IMR-90 (cell line): Measurements from ENCODE around the gene HECW1. TPM values are rescaled to one million over a fixed set of nuclear protein-coding genes. Genes with fewer than 3 reads are reported as not detected.

Source experiments
- ATAC-seq: fragments of 200-7000 bp; cut with Tn5 transposase; 2 replicates; pipeline ENCODE4 v1.9.1; 2020; ENCODE audit warnings: low read depth, mild to moderate bottlenecking, moderate library complexity
- BruUV-seq: library from RNA; stranded (reverse); fragments of 400-500 nt; replicated peaks from 2 replicates; lab custom pipeline; 2021; lab: Mats Ljungman, UMichigan
- CTCF ChIA-PET: fragments of 300-600 bp; formaldehyde crosslinking; extraction: SDS; loops from one replicate; lab custom pipeline; 2021; ENCODE audit warnings: antibody characterized with exemption; lab: Yijun Ruan, JAX
- POLR2A ChIA-PET: fragments of 300-600 bp; sonication (Branson Sonifier 250); formaldehyde crosslinking; loops from one replicate; lab custom pipeline; 2022; ENCODE audit warnings: antibody characterized with exemption; ENCODE audit not compliant: unreplicated experiment; lab: Charles Lee
- DNase-seq: peaks from one replicate; pipeline ENCODE4 v3.0.0; 2013
- H2AFZ ChIP-seq: replicated peaks from 2 replicates; pipeline ENCODE3; 2013; ENCODE audit warnings: low read length, mild to moderate bottlenecking; ENCODE audit not compliant: poor library complexity
- H2AK5ac ChIP-seq: 2 replicates; pipeline ENCODE4 v1.6.1; 2013; ENCODE audit warnings: low read depth, low read length, inconsistent platforms
- H2AK9ac ChIP-seq: replicated peaks from 2 replicates; pipeline ENCODE3; 2013; ENCODE audit warnings: mild to moderate bottlenecking, low read depth, low read length, moderate library complexity; ENCODE audit not compliant: poor library complexity
- H2BK120ac ChIP-seq: 2 replicates; pipeline ENCODE4 v1.6.1; 2013; ENCODE audit warnings: low read depth, low read length, inconsistent platforms
- H2BK15ac ChIP-seq: 3 replicates; pipeline ENCODE4 v1.6.1; 2013; ENCODE audit warnings: low read depth, low read length, inconsistent platforms
- H2BK20ac ChIP-seq: 2 replicates; pipeline ENCODE4 v1.6.1; 2013; ENCODE audit warnings: low read depth, mild to moderate bottlenecking, inconsistent platforms, low read length, moderate library complexity
- H2BK5ac ChIP-seq: 2 replicates; pipeline ENCODE4 v1.6.1; 2013; ENCODE audit warnings: mild to moderate bottlenecking, low read depth, low read length, inconsistent platforms; ENCODE audit not compliant: poor library complexity, severe bottlenecking
- H3K14ac ChIP-seq: replicated peaks from 2 replicates; pipeline ENCODE4 v1.6.1; 2013; ENCODE audit warnings: low read depth, low read length, inconsistent platforms
- H3K18ac ChIP-seq: 2 replicates; pipeline ENCODE4 v1.6.1; 2013; ENCODE audit warnings: low read depth, low read length, control low read depth
- H3K23ac ChIP-seq: 2 replicates; pipeline ENCODE4 v1.6.1; 2013; ENCODE audit warnings: low read depth, low read length, inconsistent platforms
- H3K27ac ChIP-seq: 2 replicates; pipeline ENCODE4 v1.5.1; 2013; ENCODE audit warnings: mild to moderate bottlenecking, control low read depth, low read length; ENCODE audit not compliant: insufficient read depth
- H3K27me3 ChIP-seq: 2 replicates; pipeline ENCODE4 v1.6.1; 2013; ENCODE audit warnings: low read length; ENCODE audit not compliant: control insufficient read depth, insufficient read depth
- H3K36me3 ChIP-seq: 2 replicates; pipeline ENCODE4 v1.6.1; 2013; ENCODE audit warnings: low read length, mixed read lengths; ENCODE audit not compliant: control insufficient read depth, insufficient read depth
- H3K4ac ChIP-seq: 2 replicates; pipeline ENCODE4 v1.6.1; 2013; ENCODE audit warnings: low read depth, low read length, inconsistent platforms
- H3K4me1 ChIP-seq: 2 replicates; pipeline ENCODE4 v1.6.1; 2013; ENCODE audit warnings: low read length, mixed read lengths; ENCODE audit not compliant: control insufficient read depth, insufficient read depth
- H3K4me2 ChIP-seq: 2 replicates; pipeline ENCODE4 v1.6.1; 2013; ENCODE audit warnings: low read depth, mild to moderate bottlenecking, control low read depth, low read length, moderate library complexity
- H3K4me3 ChIP-seq: 2 replicates; pipeline ENCODE4 v1.5.1; 2013; ENCODE audit warnings: low read depth, mild to moderate bottlenecking, control low read depth, low read length, moderate library complexity; ENCODE audit not compliant: insufficient read depth
- H3K56ac ChIP-seq: 2 replicates; pipeline ENCODE4 v1.6.1; 2013; ENCODE audit warnings: low read length, inconsistent platforms; ENCODE audit not compliant: insufficient read depth; ENCODE audit errors: extremely low read depth
- H3K79me1 ChIP-seq, 2 experiments: 2 replicates each; pipeline ENCODE4 v1.6.1; 2013; ENCODE audit warnings: low read length in 2 of 2, inconsistent platforms in 1 of 2, low read depth in 1 of 2
- H3K9ac ChIP-seq: 2 replicates; pipeline ENCODE4 v1.6.1; 2013; ENCODE audit warnings: low read depth, low read length, control low read depth
- H3K9me1 ChIP-seq: 2 replicates; pipeline ENCODE4 v1.6.1; 2013; ENCODE audit warnings: low read length, inconsistent platforms; ENCODE audit not compliant: insufficient read depth
- H3K9me3 ChIP-seq: 2 replicates; pipeline ENCODE4 v1.6.1; 2013; ENCODE audit warnings: low read length; ENCODE audit not compliant: control insufficient read depth, insufficient read depth
- H4K20me1 ChIP-seq: 2 replicates; pipeline ENCODE4 v1.6.1; 2013; ENCODE audit warnings: low read length, inconsistent platforms; ENCODE audit not compliant: insufficient read depth
- H4K5ac ChIP-seq: 2 replicates; pipeline ENCODE4 v1.6.1; 2013; ENCODE audit warnings: mild to moderate bottlenecking, low read depth, low read length, control low read depth
- H4K8ac ChIP-seq, 2 experiments: 2 replicates each; pipeline ENCODE4 v1.6.1; 2013; ENCODE audit warnings: low read depth in 2 of 2, low read length in 2 of 2, control low read depth in 1 of 2, inconsistent platforms in 1 of 2
- H4K91ac ChIP-seq: 2 replicates; pipeline ENCODE4 v1.6.1; 2013; ENCODE audit warnings: low read depth, low read length, inconsistent platforms; ENCODE audit not compliant: insufficient read depth
- CEBPB ChIP-seq: IDR thresholded peaks from 2 replicates; pipeline ENCODE4 v1.6.1; 2012; ENCODE audit warnings: low read depth, low read length, improper control_type of control experiment
- CHD1 ChIP-seq: IDR thresholded peaks from 2 replicates; pipeline ENCODE4 v1.6.1; 2012; ENCODE audit warnings: low read depth, low read length, improper control_type of control experiment
- CTCF ChIP-seq: conservative IDR thresholded peaks from 2 replicates; pipeline ENCODE4 v1.5.1; 2012; ENCODE audit warnings: mild to moderate bottlenecking, low read depth, low read length, improper control_type of control experiment
- ELK1 ChIP-seq: fragments of 150-350 bp; IDR thresholded peaks from 2 replicates; pipeline ENCODE4 v1.6.1; 2016; ENCODE audit warnings: low read depth, mild to moderate bottlenecking, low read length, moderate library complexity, borderline replicate concordance
- FOS ChIP-seq: fragments of 150-350 bp; IDR thresholded peaks from 2 replicates; pipeline ENCODE4 v1.6.1; 2016; ENCODE audit warnings: low read depth, low read length
- MAFK ChIP-seq: IDR thresholded peaks from 2 replicates; pipeline ENCODE4 v1.6.1; 2012; ENCODE audit warnings: low read depth, low read length, improper control_type of control experiment
- MAZ ChIP-seq: IDR thresholded peaks from 2 replicates; pipeline ENCODE4 v1.6.1; 2012; ENCODE audit warnings: low read depth, mild to moderate bottlenecking, low read length, improper control_type of control experiment, moderate library complexity, borderline replicate concordance
- RAD21 ChIP-seq: IDR thresholded peaks from 2 replicates; pipeline ENCODE4 v1.6.1; 2012; ENCODE audit warnings: low read length, improper control_type of control experiment
- RCOR1 ChIP-seq: IDR thresholded peaks from 2 replicates; pipeline ENCODE4 v1.6.1; 2012; ENCODE audit warnings: mild to moderate bottlenecking, low read length, improper control_type of control experiment; ENCODE audit not compliant: insufficient replicate concordance
- SMC3 ChIP-seq: fragments of 150-350 bp; IDR thresholded peaks from 2 replicates; pipeline ENCODE4 v1.6.1; 2016; ENCODE audit warnings: low read depth, mild to moderate bottlenecking, antibody characterized with exemption, low read length, moderate library complexity
- USF2 ChIP-seq: fragments of 150-350 bp; IDR thresholded peaks from 2 replicates; pipeline ENCODE4 v1.6.1; 2017; ENCODE audit warnings: mild to moderate bottlenecking, antibody characterized with exemption, low read length, low read depth
- WGBS, 2 experiments: methylation state at CpG; one replicate each; pipeline versions ENCODE4 v1.1.5 to v1.1.7; 2013; ENCODE audit warnings: missing lambda C conversion rate in 2 of 2; ENCODE audit not compliant: insufficient read length in 1 of 2; ENCODE audit errors: extremely low coverage in 2 of 2; 5-methylcytosine and 5-hydroxymethylcytosine counted together
- dilution Hi-C: fragments of 300-500 bp; cut with HindIII; formaldehyde crosslinking; loops from one replicate; pipeline ENCODE4 v1.14.3; 2018; ENCODE audit warnings: low sequenced_read_pairs; ENCODE audit not compliant: unreplicated experiment
- in situ Hi-C: fragments of 300-500 bp; cut with MboI; formaldehyde crosslinking; loops from 3 replicates; pipeline ENCODE4 v1.14.3; 2019; ENCODE audit warnings: low sequenced_read_pairs, inconsistent platforms, mixed read lengths
- intact Hi-C: fragments of 100-400 bp; cut with micrococcal nuclease; formaldehyde crosslinking; loops from 2 replicates; pipeline ENCODE4 v1.10.0; 2022
- polyA plus RNA-seq, 3 experiments: library from polyadenylated mRNA; depleted of rRNA; stranded (reverse); fragments of >200 nt; gene quantifications; 2 replicates each; pipeline ENCODE4 v1.2.3, GENCODE V29; 2012; ENCODE audit warnings: low replicate concordance in 1 of 3
- total RNA-seq: library from RNA; depleted of rRNA; stranded (reverse); fragments of >200 nt; gene quantifications from 2 replicates; pipeline ENCODE4 v1.2.3, GENCODE V29; 2012

The HECW1 gene
- total and polyA plus RNA-seq, 2 of the 4 experiments (the other 2 are of a cell fraction) = 0.56 to 1.3 TPM

- Histone ChIP-seq H3K9ac (no peak overlapping the region), H4K20me1 (no peaks in the 10 kb centered on the region), H3K27ac (no peak overlapping the region), H3K4me1 (no peaks in the 10 kb centered on the region), H2AFZ (no peak overlapping the region), H2BK5ac (no peak overlapping the region), H3K27me3 (peaks cover 1% of the 10 kb centered on the region; the same call in 1 of the 2 replicates), H3K36me3 (no peaks in the 10 kb centered on the region), H4K5ac (no peak overlapping the region), H3K14ac (no peak overlapping the region), H3K9me1 (no peaks in the 10 kb centered on the region; the same call in 1 of the 2 replicates), H3K79me1 (no peaks in the 10 kb centered on the region), H4K8ac (no peak overlapping the region), H3K4me2 (no peak overlapping the region), H4K91ac (no peak overlapping the region), H3K4ac (no peak overlapping the region), H2AK5ac (no peak overlapping the region), H3K9me3 (no peaks in the 10 kb centered on the region), H2BK15ac (no peak overlapping the region), H3K18ac (no peak overlapping the region), H2BK20ac (no peak overlapping the region), H2AK9ac (no peak overlapping the region), H2BK120ac (no peak overlapping the region), H3K4me3 (no peak overlapping the region), H3K23ac (no peak overlapping the region), H3K56ac (no peak overlapping the region)
- dilution Hi-C loops (no loop called here), in situ Hi-C loops (no loop called here), intact Hi-C loops (no loop called here)
- BruUV-seq = no TSS peak
- WGBS, 2 experiments = 20% methylated on average over 1 of the region's 4 CpGs; no CpG with 5 or more reads in 1 of the 2 experiments
- CTCF ChIA-PET = no interaction called here
- DNase-seq = no peak
- POLR2A ChIA-PET = no interaction called here
- no peak for ATAC-seq
- TF ChIP-seq CHD1 (no peak), MAFK (no peak), ELK1 (no peak), RAD21 (no peak), USF2 (no peak), FOS (no peak), MAZ (no peak), CTCF (no peak), RCOR1 (no peak), SMC3 (no peak), CEBPB (no peak)
These were observed 43.2 kb downstream of the HECW1 start for GRCh38 chr7:43155636-43156035.
